Rectal smooth muscle tissue (tissue), 1 donor: ENCODE measurements around the gene PTK7.
A peak's percentile ranks its signal among the peaks of the same experiment; 100 is the strongest.

Source experiments
- H3K27ac ChIP-seq: one replicate; pipeline ENCODE4 v1.7.0; 2013; ENCODE audit warnings: low read depth, low read length, inconsistent platforms
- H3K27me3 ChIP-seq: one replicate; pipeline ENCODE4 v1.7.0; 2013; ENCODE audit warnings: low read length; ENCODE audit not compliant: control insufficient read depth, insufficient read depth
- H3K36me3 ChIP-seq: one replicate; pipeline ENCODE4 v1.7.0; 2013; ENCODE audit warnings: low read length; ENCODE audit not compliant: control insufficient read depth, insufficient read depth
- H3K4me1 ChIP-seq: one replicate; pipeline ENCODE4 v1.7.0; 2013; ENCODE audit warnings: low read length; ENCODE audit not compliant: control insufficient read depth, insufficient read depth
- H3K4me3 ChIP-seq: one replicate; pipeline ENCODE4 v1.7.0; 2013; ENCODE audit warnings: low read length
- H3K9ac ChIP-seq: one replicate; pipeline ENCODE4 v1.7.0; 2013; ENCODE audit warnings: low read length

PTK7 gene

GRCh38 chr6:43093436-43094289 is 17.5 kb downstream of the PTK7 start:
- peaks cover 3% of the 10 kb centered on the region for H3K4me1 ChIP-seq
- H3K9ac ChIP-seq = no peak overlapping the region
- H3K36me3 ChIP-seq = no peaks in the 10 kb centered on the region
- peak overlapping the region; percentile 45 for H3K4me3 ChIP-seq
- H3K27me3 ChIP-seq = no peaks in the 10 kb centered on the region
- peak overlapping the region; percentile 73 for H3K27ac ChIP-seq

GRCh38 chr6:43095939-43096338 is 19.8 kb downstream of the PTK7 start:
- H3K27ac ChIP-seq = no peak overlapping the region
- no peak overlapping the region for H3K9ac ChIP-seq
- H3K36me3 ChIP-seq = no peaks in the 10 kb centered on the region
- no peak overlapping the region for H3K4me3 ChIP-seq
- no peaks in the 10 kb centered on the region for H3K27me3 ChIP-seq
- peaks cover 3% of the 10 kb centered on the region for H3K4me1 ChIP-seq

- Histone ChIP-seq H3K4me3 (no peak overlapping the region), H3K4me1 (peaks cover 3% of the 10 kb centered on the region), H3K27ac (no peak overlapping the region), H3K27me3 (no peaks in the 10 kb centered on the region), H3K36me3 (no peaks in the 10 kb centered on the region), H3K9ac (no peak overlapping the region)
Observed at GRCh38 chr6:43096451-43097097, 20.5 kb downstream of the PTK7 start.

- H3K4me3 ChIP-seq = no peak overlapping the region
- peaks cover 3% of the 10 kb centered on the region for H3K4me1 ChIP-seq
- no peaks in the 10 kb centered on the region for H3K36me3 ChIP-seq
- H3K27ac ChIP-seq = no peak overlapping the region
- no peaks in the 10 kb centered on the region for H3K27me3 ChIP-seq
- no peak overlapping the region for H3K9ac ChIP-seq
Observed at GRCh38 chr6:43097098-43097489, 21.0 kb downstream of the PTK7 start.

GRCh38 chr6:43097502-43097901 is 21.4 kb downstream of the PTK7 start:
- H3K27me3 ChIP-seq = no peaks in the 10 kb centered on the region
- H3K9ac ChIP-seq = no peak overlapping the region
- no peak overlapping the region for H3K27ac ChIP-seq
- peaks cover 3% of the 10 kb centered on the region for H3K4me1 ChIP-seq
- no peaks in the 10 kb centered on the region for H3K36me3 ChIP-seq
- H3K4me3 ChIP-seq = no peak overlapping the region

- Histone ChIP-seq H3K27me3 (no peaks in the 10 kb centered on the region), H3K4me3 (no peak overlapping the region), H3K9ac (no peak overlapping the region), H3K4me1 (no peaks in the 10 kb centered on the region), H3K36me3 (no peaks in the 10 kb centered on the region), H3K27ac (no peak overlapping the region)
Observed at GRCh38 chr6:43101497-43101896, 25.4 kb downstream of the PTK7 start.

- no peaks in the 10 kb centered on the region for H3K36me3 ChIP-seq
- H3K4me3 ChIP-seq = no peak overlapping the region
- no peaks in the 10 kb centered on the region for H3K4me1 ChIP-seq
- H3K27me3 ChIP-seq = no peaks in the 10 kb centered on the region
- no peak overlapping the region for H3K27ac ChIP-seq
- H3K9ac ChIP-seq = no peak overlapping the region
Observed at GRCh38 chr6:43103253-43103876, 27.3 kb downstream of the PTK7 start.

- Histone ChIP-seq H3K9ac (no peak overlapping the region), H3K4me1 (no peaks in the 10 kb centered on the region), H3K27me3 (no peaks in the 10 kb centered on the region), H3K27ac (no peak overlapping the region), H3K36me3 (no peaks in the 10 kb centered on the region), H3K4me3 (no peak overlapping the region)
Observed at GRCh38 chr6:43105538-43106222, 29.6 kb downstream of the PTK7 start.

GRCh38 chr6:43107344-43108062 is 31.4 kb downstream of the PTK7 start:
- Histone ChIP-seq H3K36me3 (no peaks in the 10 kb centered on the region), H3K9ac (no peak overlapping the region), H3K27me3 (no peaks in the 10 kb centered on the region), H3K27ac (no peak overlapping the region), H3K4me1 (no peaks in the 10 kb centered on the region), H3K4me3 (no peak overlapping the region)

GRCh38 chr6:43113431-43114260 is 37.5 kb downstream of the PTK7 start:
- Histone ChIP-seq H3K4me1 (no peaks in the 10 kb centered on the region), H3K36me3 (no peaks in the 10 kb centered on the region), H3K27ac (no peak overlapping the region), H3K4me3 (no peak overlapping the region), H3K27me3 (no peaks in the 10 kb centered on the region), H3K9ac (no peak overlapping the region)

GRCh38 chr6:43115365-43115764 is 39.3 kb downstream of the PTK7 start:
- no peak overlapping the region for H3K9ac ChIP-seq
- no peaks in the 10 kb centered on the region for H3K36me3 ChIP-seq
- no peaks in the 10 kb centered on the region for H3K27me3 ChIP-seq
- no peaks in the 10 kb centered on the region for H3K4me1 ChIP-seq
- no peak overlapping the region for H3K4me3 ChIP-seq
- no peak overlapping the region for H3K27ac ChIP-seq
